GM20000 (cell line): ENCODE measurements around the gene CACNA2D4.

Experiments used
- DNase-seq: peaks from one replicate; pipeline ENCODE4 v3.0.0; 2012; ENCODE audit warnings: low spot score
- TF ChIP-seq, protein P1 (sequence below): IDR thresholded peaks from 2 replicates; pipeline ENCODE4 v1.5.1; 2012; ENCODE audit warnings: mild to moderate bottlenecking, control low read depth; ENCODE audit errors: extremely low read depth, missing control alignments

Gene CACNA2D4

GRCh38 chr12:1832801-1833595 is 85.5 kb downstream of the CACNA2D4 start:
- DNase-seq = no peak
- TF ChIP-seq, protein P1, sequence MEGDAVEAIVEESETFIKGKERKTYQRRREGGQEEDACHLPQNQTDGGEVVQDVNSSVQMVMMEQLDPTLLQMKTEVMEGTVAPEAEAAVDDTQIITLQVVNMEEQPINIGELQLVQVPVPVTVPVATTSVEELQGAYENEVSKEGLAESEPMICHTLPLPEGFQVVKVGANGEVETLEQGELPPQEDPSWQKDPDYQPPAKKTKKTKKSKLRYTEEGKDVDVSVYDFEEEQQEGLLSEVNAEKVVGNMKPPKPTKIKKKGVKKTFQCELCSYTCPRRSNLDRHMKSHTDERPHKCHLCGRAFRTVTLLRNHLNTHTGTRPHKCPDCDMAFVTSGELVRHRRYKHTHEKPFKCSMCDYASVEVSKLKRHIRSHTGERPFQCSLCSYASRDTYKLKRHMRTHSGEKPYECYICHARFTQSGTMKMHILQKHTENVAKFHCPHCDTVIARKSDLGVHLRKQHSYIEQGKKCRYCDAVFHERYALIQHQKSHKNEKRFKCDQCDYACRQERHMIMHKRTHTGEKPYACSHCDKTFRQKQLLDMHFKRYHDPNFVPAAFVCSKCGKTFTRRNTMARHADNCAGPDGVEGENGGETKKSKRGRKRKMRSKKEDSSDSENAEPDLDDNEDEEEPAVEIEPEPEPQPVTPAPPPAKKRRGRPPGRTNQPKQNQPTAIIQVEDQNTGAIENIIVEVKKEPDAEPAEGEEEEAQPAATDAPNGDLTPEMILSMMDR = no peak

DNA sequence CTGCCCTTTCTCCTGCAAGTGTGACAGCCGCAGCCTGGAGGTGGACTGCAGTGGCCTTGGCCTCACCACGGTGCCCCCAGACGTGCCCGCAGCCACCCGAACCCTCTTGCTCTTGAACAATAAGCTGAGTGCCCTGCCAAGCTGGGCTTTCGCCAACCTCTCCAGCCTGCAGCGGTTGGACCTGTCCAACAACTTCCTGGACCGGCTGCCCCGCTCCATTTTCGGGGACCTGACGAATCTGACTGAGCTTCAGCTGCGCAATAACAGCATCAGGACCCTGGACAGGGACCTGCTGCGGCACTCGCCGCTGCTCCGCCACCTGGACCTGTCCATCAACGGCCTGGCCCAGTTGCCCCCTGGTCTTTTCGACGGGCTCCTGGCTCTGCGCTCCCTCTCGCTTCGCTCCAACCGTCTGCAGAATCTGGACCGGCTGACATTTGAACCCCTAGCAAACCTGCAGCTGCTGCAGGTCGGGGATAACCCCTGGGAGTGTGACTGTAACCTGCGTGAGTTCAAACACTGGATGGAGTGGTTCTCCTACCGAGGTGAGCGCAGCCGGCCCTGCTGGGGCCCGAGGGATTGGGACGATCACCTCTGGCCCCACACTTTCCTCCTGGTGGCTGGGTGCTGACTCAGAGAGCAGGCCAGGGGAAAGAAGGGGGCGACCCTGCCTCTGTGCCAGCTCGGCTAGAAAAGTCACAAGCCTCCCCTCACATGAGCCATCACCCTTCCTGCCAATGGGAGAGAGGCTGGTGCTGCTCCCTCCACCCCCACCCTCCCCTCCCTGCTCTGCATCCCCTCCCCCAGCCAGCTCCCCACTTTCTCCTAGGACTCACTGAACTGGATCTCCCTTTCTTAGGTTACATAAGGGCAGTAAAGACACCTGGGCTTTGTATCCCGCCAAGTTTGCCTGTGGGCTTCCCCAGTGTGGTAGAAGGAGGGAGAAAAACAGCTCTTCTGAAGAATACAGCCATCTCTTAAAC is 87.2 kb downstream of the CACNA2D4 start:
- TF ChIP-seq, protein P1 = no peak
- peak; percentile 70 for DNase-seq

DNA sequence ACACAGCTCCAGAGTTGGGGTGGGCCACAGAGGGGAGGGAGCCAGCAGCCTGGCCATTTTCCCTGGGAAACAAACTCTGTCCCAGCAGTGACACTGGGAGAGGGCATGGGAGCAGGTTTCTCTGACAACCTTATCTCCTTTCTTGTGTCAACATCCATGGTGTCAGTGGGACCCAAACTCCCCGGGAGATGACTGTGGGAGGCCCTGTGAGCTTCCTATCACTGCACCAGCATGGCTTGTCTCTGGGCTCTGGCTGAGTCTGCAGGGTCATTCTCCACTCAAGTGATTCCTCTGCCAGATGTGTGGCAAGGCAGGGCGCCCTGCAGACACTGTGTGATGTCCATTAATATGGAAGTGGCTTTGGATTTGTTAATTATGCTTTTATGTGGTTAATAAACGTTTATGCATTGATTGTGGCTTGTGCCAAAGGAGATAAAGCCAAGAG is 88.0 kb downstream of the CACNA2D4 start:
- no peak for DNase-seq
- TF ChIP-seq, protein P1 = no peak

DNA sequence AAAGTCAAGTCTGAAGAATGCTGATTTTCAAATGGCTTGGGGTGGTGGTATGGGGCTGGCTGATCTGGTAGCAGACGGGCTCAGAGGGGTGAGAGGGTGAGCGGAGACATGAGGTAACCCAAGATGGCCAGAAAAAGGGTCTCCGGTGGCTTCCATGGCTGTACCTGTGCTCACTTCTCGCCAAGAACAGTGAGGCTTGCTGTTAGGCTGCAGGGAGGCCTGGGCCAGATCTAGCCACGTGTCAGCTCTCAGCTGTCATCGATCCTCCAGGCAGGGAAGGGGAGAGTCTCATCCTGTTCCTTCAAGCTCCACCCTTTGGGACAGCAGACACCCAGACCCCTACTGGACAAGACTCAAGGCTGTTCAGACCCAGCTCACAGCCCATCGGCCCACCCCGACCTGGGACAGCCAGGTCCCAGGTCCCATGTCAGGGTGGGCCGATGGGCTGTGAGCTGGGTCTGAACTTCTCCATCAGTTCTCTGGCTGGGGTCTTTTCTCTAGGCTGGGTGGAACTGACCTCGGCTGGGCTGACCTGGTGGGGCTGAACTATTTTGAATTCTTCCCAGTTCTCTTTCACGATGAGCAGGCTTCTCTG is 89.0 kb downstream of the CACNA2D4 start:
- TF ChIP-seq, protein P1 = no peak
- DNase-seq = no peak

GRCh38 chr12:1828856-1829255 is 89.6 kb downstream of the CACNA2D4 start:
- TF ChIP-seq, protein P1 = no peak
- DNase-seq = no peak

- DNase-seq = no peak
- TF ChIP-seq, protein P1 = no peak
Measured at GRCh38 chr12:1827826-1828805, 90.3 kb downstream of the CACNA2D4 start.
